Panc1 (cell line): ENCODE data around the gene OR51I2. TPM values are rescaled to one million over a fixed set of nuclear protein-coding genes. Genes with fewer than 3 reads are reported as not detected.

Experiments
- ATAC-seq: fragments of 200-7000 bp; cut with Tn5 transposase; 2 replicates; pipeline ENCODE4 v1.9.1; 2020; ENCODE audit warnings: mild to moderate bottlenecking, moderate library complexity
- BruUV-seq: library from RNA; stranded (reverse); fragments of 400-500 nt; replicated peaks from 2 replicates; lab custom pipeline; 2021; lab: Mats Ljungman, UMichigan
- CTCF ChIA-PET: fragments of 300-600 bp; sonication (Branson Sonifier 250); formaldehyde crosslinking; loops from one replicate; lab custom pipeline; 2022; ENCODE audit warnings: antibody characterized with exemption; lab: Charles Lee
- POLR2A ChIA-PET: fragments of 300-600 bp; sonication (Branson Sonifier 250); formaldehyde crosslinking; loops from one replicate; lab custom pipeline; 2022; ENCODE audit warnings: antibody characterized with exemption; lab: Charles Lee
- DNase-seq: peaks from one replicate; pipeline ENCODE4 v3.0.0-alpha.2; 2010; ENCODE audit warnings: low read depth, low spot score
- H3K27ac ChIP-seq: 2 replicates; pipeline ENCODE4 v1.5.1; 2011; ENCODE audit warnings: mild to moderate bottlenecking, low read length, inconsistent platforms
- H3K27me3 ChIP-seq: fragments of 200-500 bp; sonication (Bioruptor generic); 2 replicates; pipeline ENCODE4 v1.6.0; 2014; ENCODE audit warnings: low read length, inconsistent platforms; ENCODE audit not compliant: control insufficient read depth, insufficient read depth
- H3K36me3 ChIP-seq: fragments of 200-500 bp; sonication (Bioruptor generic); 2 replicates; pipeline ENCODE4 v1.5.1; 2014; ENCODE audit warnings: inconsistent platforms, mild to moderate bottlenecking, low read length, moderate library complexity; ENCODE audit not compliant: control insufficient read depth, insufficient read depth
- H3K4me1 ChIP-seq: 2 replicates; pipeline ENCODE4 v1.5.1; 2011; ENCODE audit warnings: inconsistent platforms, mild to moderate bottlenecking, low read length, moderate library complexity; ENCODE audit not compliant: control insufficient read depth, insufficient read depth
- H3K4me3 ChIP-seq, 2 experiments: 2 replicates each; pipeline ENCODE4 v1.5.1; 2011 to 2012; ENCODE audit warnings: low read depth in 2 of 2, low read length in 2 of 2, mild to moderate bottlenecking in 2 of 2, inconsistent platforms in 1 of 2, moderate library complexity in 1 of 2
- H3K9me3 ChIP-seq: fragments of 200-500 bp; sonication (Bioruptor generic); 2 replicates; pipeline ENCODE4 v1.5.1; 2014; ENCODE audit warnings: low read depth, mild to moderate bottlenecking, inconsistent platforms, low read length, moderate library complexity; ENCODE audit not compliant: control insufficient read depth, insufficient read depth
- POLR2AphosphoS5 ChIP-seq: IDR thresholded peaks from 2 replicates; pipeline ENCODE4 v1.6.1; 2012; ENCODE audit warnings: mild to moderate bottlenecking, low read depth, low read length, moderate library complexity
- REST ChIP-seq, 2 experiments: IDR thresholded peaks; 2 replicates each; pipeline ENCODE4 v1.6.1; 2011 to 2012; ENCODE audit warnings: low read depth in 2 of 2, control low read depth in 1 of 2, low read length in 1 of 2, mild to moderate bottlenecking in 1 of 2, moderate library complexity in 1 of 2; ENCODE audit not compliant: insufficient read depth in 1 of 2
- SIN3A ChIP-seq: IDR thresholded peaks from 2 replicates; pipeline ENCODE4 v1.6.1; 2012; ENCODE audit warnings: low read depth, mild to moderate bottlenecking, low read length, moderate library complexity, borderline replicate concordance; ENCODE audit not compliant: insufficient read depth
- TCF7L2 ChIP-seq: IDR thresholded peaks from 2 replicates; pipeline ENCODE4 v1.6.1; 2011; ENCODE audit warnings: mild to moderate bottlenecking, low read depth, low read length, inconsistent platforms
- in situ Hi-C: cut with HindIII; loops from 2 replicates; pipeline ENCODE4 v1.10.0; 2016; ENCODE audit warnings: low sequenced_read_pairs, low pct_unique_long_range_greater_than_20kb
- intact Hi-C: fragments of 100-400 bp; cut with micrococcal nuclease; formaldehyde crosslinking; loops from one replicate; pipeline ENCODE4 v1.10.0; 2022; ENCODE audit not compliant: unreplicated experiment
- total RNA-seq: library from RNA; stranded (reverse); gene quantifications from one replicate; pipeline ENCODE4 v1.2.1, GENCODE V29; 2021; ENCODE audit not compliant: unreplicated experiment
- TF ChIP-seq, protein P1 (sequence below): fragments of 450-650 bp; IDR thresholded peaks from 2 replicates; pipeline ENCODE4 v1.5.1; 2017; ENCODE audit warnings: mild to moderate bottlenecking

OR51I2 gene
- total RNA-seq, 1 experiment from 2014 or later, result not detected

DNA sequence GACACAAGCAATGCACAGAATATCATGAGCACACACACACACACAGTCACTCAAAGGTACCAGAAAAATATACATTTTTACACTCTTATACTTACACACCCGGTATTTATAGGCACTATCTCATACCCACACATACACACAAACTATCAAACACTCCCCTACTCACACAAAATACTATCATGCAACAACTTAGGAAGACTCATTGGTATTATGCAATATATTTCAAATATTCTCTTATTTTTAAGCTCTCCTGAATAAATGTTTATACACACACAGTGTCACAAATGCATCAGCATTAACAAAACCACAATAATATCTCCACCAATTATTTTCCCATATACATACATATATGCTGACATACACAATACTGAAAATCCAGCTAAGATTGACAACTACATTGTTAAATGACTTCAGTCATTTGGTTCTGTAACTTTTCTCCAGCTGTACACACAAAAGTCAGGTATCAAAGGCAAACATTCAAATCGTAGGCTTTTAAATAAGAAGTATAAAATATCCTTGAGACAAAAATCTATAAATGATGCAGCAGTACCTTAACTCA lies 5.2 kb upstream of the OR51I2 start:
- CTCF ChIA-PET, result no interaction called here
- POLR2A ChIA-PET, result no interaction called here
- Histone ChIP-seq H3K9me3 (no peaks in the 10 kb centered on the region), H3K4me1 (no peaks in the 10 kb centered on the region), H3K4me3 (no peak overlapping the region), H3K36me3 (no peaks in the 10 kb centered on the region), H3K27me3 (peaks cover 7% of the 10 kb centered on the region; the same call in 1 of the 2 replicates), H3K27ac (no peak overlapping the region)
- no TSS peak for BruUV-seq
- DNase-seq, result no peak
- intact Hi-C loops, result no loop called here
- TF ChIP-seq, protein P1, sequence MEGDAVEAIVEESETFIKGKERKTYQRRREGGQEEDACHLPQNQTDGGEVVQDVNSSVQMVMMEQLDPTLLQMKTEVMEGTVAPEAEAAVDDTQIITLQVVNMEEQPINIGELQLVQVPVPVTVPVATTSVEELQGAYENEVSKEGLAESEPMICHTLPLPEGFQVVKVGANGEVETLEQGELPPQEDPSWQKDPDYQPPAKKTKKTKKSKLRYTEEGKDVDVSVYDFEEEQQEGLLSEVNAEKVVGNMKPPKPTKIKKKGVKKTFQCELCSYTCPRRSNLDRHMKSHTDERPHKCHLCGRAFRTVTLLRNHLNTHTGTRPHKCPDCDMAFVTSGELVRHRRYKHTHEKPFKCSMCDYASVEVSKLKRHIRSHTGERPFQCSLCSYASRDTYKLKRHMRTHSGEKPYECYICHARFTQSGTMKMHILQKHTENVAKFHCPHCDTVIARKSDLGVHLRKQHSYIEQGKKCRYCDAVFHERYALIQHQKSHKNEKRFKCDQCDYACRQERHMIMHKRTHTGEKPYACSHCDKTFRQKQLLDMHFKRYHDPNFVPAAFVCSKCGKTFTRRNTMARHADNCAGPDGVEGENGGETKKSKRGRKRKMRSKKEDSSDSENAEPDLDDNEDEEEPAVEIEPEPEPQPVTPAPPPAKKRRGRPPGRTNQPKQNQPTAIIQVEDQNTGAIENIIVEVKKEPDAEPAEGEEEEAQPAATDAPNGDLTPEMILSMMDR, result no peak
- TF ChIP-seq REST (IDR thresholded peaks at IDR 0.05; ENCODE audit: insufficient read depth in 1 of 2, low read depth in 2 of 2, low read length in 1 of 2) (no peak), TCF7L2 (no peak), POLR2AphosphoS5 (no peak), SIN3A (no peak)
- in situ Hi-C loops, result no loop called here
- no peak for ATAC-seq

- no peak for TF ChIP-seq REST (IDR thresholded peaks at IDR 0.05; ENCODE audit: insufficient read depth in 1 of 2, low read depth in 2 of 2, low read length in 1 of 2)
- TF ChIP-seq, protein P1, result no peak
- TF ChIP-seq POLR2AphosphoS5, result no peak
- no peak for TF ChIP-seq TCF7L2
- no peak for TF ChIP-seq SIN3A
- no peaks in the 10 kb centered on the region for H3K4me1 ChIP-seq
- H3K4me3 ChIP-seq, result no peak overlapping the region
- CTCF ChIA-PET, result no interaction called here
- POLR2A ChIA-PET, result no interaction called here
- in situ Hi-C loops, result no loop called here
- DNase-seq, result no peak
- no peak for ATAC-seq
- H3K27me3 ChIP-seq, result no peaks in the 10 kb centered on the region; the same call in none of the 2 replicates
- H3K36me3 ChIP-seq, result no peaks in the 10 kb centered on the region
- no peaks in the 10 kb centered on the region for H3K9me3 ChIP-seq
- intact Hi-C loops, result no loop called here
- no peak overlapping the region for H3K27ac ChIP-seq
- BruUV-seq, result no TSS peak
Observed at GRCh38 chr11:5449432-5449831, 309 bp downstream of the OR51I2 start.
